Fibroblast of lung (primary cell): ENCODE measurements around the gene PRPSAP1. TPM values are rescaled to one million over a fixed set of nuclear protein-coding genes. Genes with fewer than 3 reads are reported as not detected.

Source experiments
- DNase-seq, 2 donors: peaks; one replicate each; pipeline versions ENCODE4 v3.0.0 to v3.0.0-alpha.2; 2010; ENCODE audit warnings: low read depth in 2 of 2
- H2AFZ ChIP-seq: 2 replicates; pipeline ENCODE4 v1.5.1; 2012; ENCODE audit warnings: low read length, control low read depth, inconsistent platforms
- H3K27ac ChIP-seq: 2 replicates; pipeline ENCODE4 v1.5.1; 2011; ENCODE audit warnings: low read length, control low read depth; ENCODE audit not compliant: insufficient read depth
- H3K27me3 ChIP-seq: 2 replicates; pipeline ENCODE4 v1.5.1; 2011; ENCODE audit warnings: mild to moderate bottlenecking, low read length; ENCODE audit not compliant: control insufficient read depth, insufficient read depth
- H3K36me3 ChIP-seq: 2 replicates; pipeline ENCODE4 v1.5.1; 2011; ENCODE audit warnings: low read length; ENCODE audit not compliant: control insufficient read depth, insufficient read depth
- H3K4me1 ChIP-seq: 2 replicates; pipeline ENCODE4 v1.5.1; 2011; ENCODE audit warnings: low read length; ENCODE audit not compliant: control insufficient read depth, insufficient read depth; ENCODE audit errors: extremely low read depth
- H3K4me2 ChIP-seq: 2 replicates; pipeline ENCODE4 v1.5.1; 2011; ENCODE audit warnings: low read length, control low read depth; ENCODE audit not compliant: insufficient read depth; ENCODE audit errors: extremely low read depth
- H3K4me3 ChIP-seq, 4 experiments: fragments of 200-600 bp in 1 of 4; sonication (generic) in 1 of 4; replicated peaks in 1 of 4; 2 replicates each; pipeline ENCODE4 v1.5.1; 2011 to 2016; ENCODE audit warnings: low read length in 4 of 4, low read depth in 3 of 4, mild to moderate bottlenecking in 3 of 4, control low read depth in 2 of 4, inconsistent platforms in 1 of 4, mixed read lengths in 1 of 4; ENCODE audit not compliant: insufficient read depth in 1 of 4; ENCODE audit errors: control extremely low read depth in 1 of 4
- H3K79me2 ChIP-seq: 2 replicates; pipeline ENCODE4 v1.5.1; 2012; ENCODE audit warnings: mild to moderate bottlenecking, low read length, inconsistent platforms; ENCODE audit not compliant: control insufficient read depth, insufficient read depth
- H3K9ac ChIP-seq: 2 replicates; pipeline ENCODE4 v1.5.1; 2011; ENCODE audit warnings: mild to moderate bottlenecking, low read length, control low read depth; ENCODE audit not compliant: insufficient read depth
- H3K9me3 ChIP-seq: 2 replicates; pipeline ENCODE4 v1.5.1; 2012; ENCODE audit warnings: low read depth, low read length; ENCODE audit not compliant: control insufficient read depth, insufficient read depth
- H4K20me1 ChIP-seq: 2 replicates; pipeline ENCODE4 v1.5.1; 2011; ENCODE audit warnings: low read length; ENCODE audit not compliant: control insufficient read depth, insufficient read depth; ENCODE audit errors: extremely low read depth
- CTCF ChIP-seq, 2 donors: IDR thresholded peaks in 1 of 2; conservative IDR thresholded peaks in 1 of 2; 1 replicate in 1 of 2; 2 replicates in 1 of 2; pipeline ENCODE4 v1.5.1; 2011 to 2012; ENCODE audit warnings: low read length in 2 of 2, control low read depth in 1 of 2, inconsistent platforms in 1 of 2, low read depth in 1 of 2, mild to moderate bottlenecking in 1 of 2
- EZH2 ChIP-seq: IDR thresholded peaks from 2 replicates; pipeline ENCODE4 v1.5.1; 2012; ENCODE audit warnings: low read length, control low read depth, mild to moderate bottlenecking; ENCODE audit errors: missing control alignments
- polyA plus RNA-seq, 2 donors: library from polyadenylated mRNA; depleted of rRNA in 1 of 2; stranded (reverse) in 1 of 2; unstranded in 1 of 2; fragments of >200 nt; gene quantifications; 2 replicates each; pipeline ENCODE4 v1.2.1, GENCODE V29; 2011 to 2012; ENCODE audit warnings: missing spikeins in 1 of 2
- total RNA-seq: library from RNA; depleted of rRNA; stranded (reverse); fragments of >200 nt; gene quantifications from 2 replicates; pipeline ENCODE4 v1.2.1, GENCODE V29; 2014

The PRPSAP1 gene
- total and polyA plus RNA-seq, 2 donors (not counting 1 experiment from before 2014, with no cell fraction given): 32.7 to 56.9 TPM

GRCh38 chr17:76304226-76305134 is 49.2 kb downstream of the PRPSAP1 start:
- H3K36me3 ChIP-seq: no peaks in the 10 kb centered on the region
- no peaks in the 10 kb centered on the region for H3K27me3 ChIP-seq
- no peak overlapping the region for H3K4me2 ChIP-seq
- no peaks in the 10 kb centered on the region for H3K4me1 ChIP-seq
- TF ChIP-seq EZH2 (no peak), CTCF (conservative IDR thresholded peaks at IDR 0.05 in 1 of 2, IDR thresholded peaks at IDR 0.05 in 1 of 2; ENCODE audit: low read depth in 1 of 2, low read length in 2 of 2) (no peak)
- no peaks in the 10 kb centered on the region for H3K79me2 ChIP-seq
- H3K27ac ChIP-seq: no peak overlapping the region
- DNase-seq: no peak
- no peaks in the 10 kb centered on the region for H3K9me3 ChIP-seq
- H4K20me1 ChIP-seq: no peaks in the 10 kb centered on the region
- no peak overlapping the region for H2AFZ ChIP-seq
- no peak overlapping the region for H3K4me3 ChIP-seq
- no peak overlapping the region for H3K9ac ChIP-seq

GRCh38 chr17:76297436-76297835 is 56.3 kb downstream of the PRPSAP1 start:
- no peak overlapping the region for H3K27ac ChIP-seq
- H3K9me3 ChIP-seq: no peaks in the 10 kb centered on the region
- H3K4me3 ChIP-seq: no peak overlapping the region
- TF ChIP-seq CTCF (conservative IDR thresholded peaks at IDR 0.05 in 1 of 2, IDR thresholded peaks at IDR 0.05 in 1 of 2; ENCODE audit: low read depth in 1 of 2, low read length in 2 of 2) (no peak), EZH2 (no peak)
- H3K4me2 ChIP-seq: no peak overlapping the region
- no peaks in the 10 kb centered on the region for H4K20me1 ChIP-seq
- H3K79me2 ChIP-seq: no peaks in the 10 kb centered on the region
- H2AFZ ChIP-seq: no peak overlapping the region
- H3K27me3 ChIP-seq: no peaks in the 10 kb centered on the region
- H3K36me3 ChIP-seq: no peaks in the 10 kb centered on the region
- H3K4me1 ChIP-seq: no peaks in the 10 kb centered on the region
- H3K9ac ChIP-seq: no peak overlapping the region
- no peak for DNase-seq

DNA sequence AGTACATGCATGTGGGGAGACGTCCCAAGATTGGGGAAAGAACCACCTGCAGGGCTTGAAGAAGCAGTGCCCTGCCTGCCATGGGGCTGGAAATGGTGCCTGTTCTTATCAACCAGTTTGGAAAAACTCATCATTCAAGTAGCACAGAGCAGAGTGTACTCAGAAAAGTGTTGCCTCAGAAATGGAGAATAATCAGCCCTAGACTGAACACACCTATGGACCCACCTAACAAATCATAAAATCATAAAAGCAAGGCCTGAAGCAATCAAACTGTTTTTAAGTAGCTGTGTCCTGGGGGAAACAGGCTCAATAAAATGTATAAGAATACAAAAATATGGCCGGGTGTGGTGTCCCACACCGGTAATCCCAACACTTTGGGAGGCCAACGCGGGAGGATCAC is 56.8 kb downstream of the PRPSAP1 start:
- no peak for DNase-seq
- H3K9ac ChIP-seq: no peak overlapping the region
- H3K4me3 ChIP-seq: no peak overlapping the region
- no peaks in the 10 kb centered on the region for H3K27me3 ChIP-seq
- no peaks in the 10 kb centered on the region for H3K4me1 ChIP-seq
- H3K4me2 ChIP-seq: no peak overlapping the region
- H3K36me3 ChIP-seq: no peaks in the 10 kb centered on the region
- H4K20me1 ChIP-seq: no peaks in the 10 kb centered on the region
- no peak overlapping the region for H3K27ac ChIP-seq
- no peak for TF ChIP-seq EZH2
- no peak for TF ChIP-seq CTCF (conservative IDR thresholded peaks at IDR 0.05 in 1 of 2, IDR thresholded peaks at IDR 0.05 in 1 of 2; ENCODE audit: low read depth in 1 of 2, low read length in 2 of 2)
- no peaks in the 10 kb centered on the region for H3K79me2 ChIP-seq
- no peak overlapping the region for H2AFZ ChIP-seq
- H3K9me3 ChIP-seq: no peaks in the 10 kb centered on the region
